ENCODE results near the gene GPR179.

DNA sequence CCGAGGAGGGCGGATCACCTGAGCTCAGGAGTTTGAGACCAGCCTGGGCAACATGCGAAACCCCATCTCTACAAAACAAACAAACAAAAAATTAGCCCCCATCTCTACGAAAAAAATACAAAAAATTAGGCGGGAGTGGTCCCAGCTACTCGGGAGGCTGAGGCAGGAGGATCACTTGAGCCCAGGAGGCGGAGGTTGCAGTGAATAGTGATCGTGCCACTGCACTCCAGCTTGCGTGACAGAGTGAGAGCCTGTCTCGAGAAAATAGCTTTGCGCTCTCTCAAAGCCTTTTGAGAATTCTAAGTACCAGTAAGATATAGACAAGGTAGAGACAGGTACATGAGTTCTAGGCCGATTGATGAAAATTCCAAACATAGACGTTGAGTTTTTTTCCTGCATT is 9.9 kb upstream of the GPR179 start:
- no peak for TF ChIP-seq CEBPB (IDR thresholded peaks at IDR 0.05)
- TF ChIP-seq RAD21 (IDR thresholded peaks at IDR 0.05; ENCODE audit: low read depth) = no peak
- TF ChIP-seq, protein P1, sequence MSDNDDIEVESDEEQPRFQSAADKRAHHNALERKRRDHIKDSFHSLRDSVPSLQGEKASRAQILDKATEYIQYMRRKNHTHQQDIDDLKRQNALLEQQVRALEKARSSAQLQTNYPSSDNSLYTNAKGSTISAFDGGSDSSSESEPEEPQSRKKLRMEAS (IDR thresholded peaks at IDR 0.05) = no peak
- TF ChIP-seq, protein P2, sequence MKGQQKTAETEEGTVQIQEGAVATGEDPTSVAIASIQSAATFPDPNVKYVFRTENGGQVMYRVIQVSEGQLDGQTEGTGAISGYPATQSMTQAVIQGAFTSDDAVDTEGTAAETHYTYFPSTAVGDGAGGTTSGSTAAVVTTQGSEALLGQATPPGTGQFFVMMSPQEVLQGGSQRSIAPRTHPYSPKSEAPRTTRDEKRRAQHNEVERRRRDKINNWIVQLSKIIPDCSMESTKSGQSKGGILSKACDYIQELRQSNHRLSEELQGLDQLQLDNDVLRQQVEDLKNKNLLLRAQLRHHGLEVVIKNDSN (IDR thresholded peaks at IDR 0.05) = no peak
- TF ChIP-seq, protein P3, sequence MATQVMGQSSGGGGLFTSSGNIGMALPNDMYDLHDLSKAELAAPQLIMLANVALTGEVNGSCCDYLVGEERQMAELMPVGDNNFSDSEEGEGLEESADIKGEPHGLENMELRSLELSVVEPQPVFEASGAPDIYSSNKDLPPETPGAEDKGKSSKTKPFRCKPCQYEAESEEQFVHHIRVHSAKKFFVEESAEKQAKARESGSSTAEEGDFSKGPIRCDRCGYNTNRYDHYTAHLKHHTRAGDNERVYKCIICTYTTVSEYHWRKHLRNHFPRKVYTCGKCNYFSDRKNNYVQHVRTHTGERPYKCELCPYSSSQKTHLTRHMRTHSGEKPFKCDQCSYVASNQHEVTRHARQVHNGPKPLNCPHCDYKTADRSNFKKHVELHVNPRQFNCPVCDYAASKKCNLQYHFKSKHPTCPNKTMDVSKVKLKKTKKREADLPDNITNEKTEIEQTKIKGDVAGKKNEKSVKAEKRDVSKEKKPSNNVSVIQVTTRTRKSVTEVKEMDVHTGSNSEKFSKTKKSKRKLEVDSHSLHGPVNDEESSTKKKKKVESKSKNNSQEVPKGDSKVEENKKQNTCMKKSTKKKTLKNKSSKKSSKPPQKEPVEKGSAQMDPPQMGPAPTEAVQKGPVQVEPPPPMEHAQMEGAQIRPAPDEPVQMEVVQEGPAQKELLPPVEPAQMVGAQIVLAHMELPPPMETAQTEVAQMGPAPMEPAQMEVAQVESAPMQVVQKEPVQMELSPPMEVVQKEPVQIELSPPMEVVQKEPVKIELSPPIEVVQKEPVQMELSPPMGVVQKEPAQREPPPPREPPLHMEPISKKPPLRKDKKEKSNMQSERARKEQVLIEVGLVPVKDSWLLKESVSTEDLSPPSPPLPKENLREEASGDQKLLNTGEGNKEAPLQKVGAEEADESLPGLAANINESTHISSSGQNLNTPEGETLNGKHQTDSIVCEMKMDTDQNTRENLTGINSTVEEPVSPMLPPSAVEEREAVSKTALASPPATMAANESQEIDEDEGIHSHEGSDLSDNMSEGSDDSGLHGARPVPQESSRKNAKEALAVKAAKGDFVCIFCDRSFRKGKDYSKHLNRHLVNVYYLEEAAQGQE (IDR thresholded peaks at IDR 0.05; ENCODE audit: low read depth) = no peak
- TF ChIP-seq EP300 (IDR thresholded peaks at IDR 0.05; ENCODE audit: borderline replicate concordance) = no peak
- no peak for TF ChIP-seq YY1 (IDR thresholded peaks at IDR 0.05; ENCODE audit: low read depth)
- TF ChIP-seq TAF1 (IDR thresholded peaks at IDR 0.05; ENCODE audit: low read depth) = no peak
- TF ChIP-seq TEAD4 (IDR thresholded peaks at IDR 0.05) = no peak
- no peak for TF ChIP-seq CREB1 (IDR thresholded peaks at IDR 0.05; ENCODE audit: low read depth)
